ENCODE results near the gene MYRFL.

The MYRFL gene

DNA sequence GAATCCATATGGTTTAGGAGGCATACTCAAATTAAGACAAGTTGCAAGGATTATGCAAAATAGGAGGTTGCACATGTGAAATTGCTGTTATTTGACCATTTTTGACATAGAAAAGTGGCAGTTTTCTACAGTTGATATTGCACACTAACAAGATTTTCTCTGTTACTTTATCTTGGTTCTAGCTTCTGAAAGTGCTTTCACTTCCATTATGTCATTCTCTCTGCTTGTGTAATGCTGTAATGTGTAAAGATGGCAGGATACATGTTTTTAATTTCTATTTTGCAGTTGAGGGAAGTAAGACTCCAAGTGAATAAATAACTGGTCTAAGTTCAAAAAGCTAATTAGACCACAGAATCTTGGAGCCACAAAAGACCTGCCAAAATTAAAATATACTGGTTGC is 60.6 kb downstream of the MYRFL start:
- TF ChIP-seq, protein P1, sequence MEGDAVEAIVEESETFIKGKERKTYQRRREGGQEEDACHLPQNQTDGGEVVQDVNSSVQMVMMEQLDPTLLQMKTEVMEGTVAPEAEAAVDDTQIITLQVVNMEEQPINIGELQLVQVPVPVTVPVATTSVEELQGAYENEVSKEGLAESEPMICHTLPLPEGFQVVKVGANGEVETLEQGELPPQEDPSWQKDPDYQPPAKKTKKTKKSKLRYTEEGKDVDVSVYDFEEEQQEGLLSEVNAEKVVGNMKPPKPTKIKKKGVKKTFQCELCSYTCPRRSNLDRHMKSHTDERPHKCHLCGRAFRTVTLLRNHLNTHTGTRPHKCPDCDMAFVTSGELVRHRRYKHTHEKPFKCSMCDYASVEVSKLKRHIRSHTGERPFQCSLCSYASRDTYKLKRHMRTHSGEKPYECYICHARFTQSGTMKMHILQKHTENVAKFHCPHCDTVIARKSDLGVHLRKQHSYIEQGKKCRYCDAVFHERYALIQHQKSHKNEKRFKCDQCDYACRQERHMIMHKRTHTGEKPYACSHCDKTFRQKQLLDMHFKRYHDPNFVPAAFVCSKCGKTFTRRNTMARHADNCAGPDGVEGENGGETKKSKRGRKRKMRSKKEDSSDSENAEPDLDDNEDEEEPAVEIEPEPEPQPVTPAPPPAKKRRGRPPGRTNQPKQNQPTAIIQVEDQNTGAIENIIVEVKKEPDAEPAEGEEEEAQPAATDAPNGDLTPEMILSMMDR (IDR thresholded peaks at IDR 0.05; ENCODE audit: insufficient read depth, low read length, missing control alignments): no peak
- ChIA-PET CTCF (interaction anchor here (0.9 to 3.3 kb wide), 3 partner anchors 15 to 835 kb away, joined by 3 to 27 read pairs (median 4); no protein-coding TSS in a partner anchor), POLR2A (no interaction called here)
- H3K4me3 ChIP-seq (ENCODE audit: low read depth, low read length): no peak overlapping the region
- no peak for DNase-seq (ENCODE audit: low read depth, low spot score)

DNA sequence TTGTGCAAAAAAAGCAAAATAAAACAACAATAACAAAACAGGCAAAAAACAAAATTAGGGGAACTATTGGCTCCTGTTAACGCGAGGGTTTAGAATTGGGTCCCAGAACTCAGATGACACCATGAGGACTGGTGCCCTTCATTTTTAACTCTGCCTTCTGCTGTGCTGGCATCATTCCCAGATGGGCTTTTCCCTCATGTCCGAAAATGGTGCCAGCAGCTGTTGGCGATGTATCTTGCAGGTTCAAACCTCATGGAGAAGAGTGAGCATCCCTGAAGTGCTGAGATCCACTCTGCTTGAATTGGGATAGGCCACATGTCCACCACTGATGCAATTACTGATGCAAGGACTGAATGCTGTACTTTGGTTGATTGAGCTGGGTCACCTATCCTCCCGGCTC is 61.1 kb downstream of the MYRFL start:
- no peak for DNase-seq (ENCODE audit: low read depth, low spot score)
- TF ChIP-seq, protein P1 (IDR thresholded peaks at IDR 0.05; ENCODE audit: insufficient read depth, low read length, missing control alignments): no peak
- H3K4me3 ChIP-seq (ENCODE audit: low read depth, low read length): no peak overlapping the region
- CTCF ChIA-PET: interaction anchor here (0.6 to 3.3 kb wide), 2 partner anchors 9 to 14 kb away, joined by 3 to 27 read pairs; no protein-coding TSS in a partner anchor
- POLR2A ChIA-PET: no interaction called here

DNA sequence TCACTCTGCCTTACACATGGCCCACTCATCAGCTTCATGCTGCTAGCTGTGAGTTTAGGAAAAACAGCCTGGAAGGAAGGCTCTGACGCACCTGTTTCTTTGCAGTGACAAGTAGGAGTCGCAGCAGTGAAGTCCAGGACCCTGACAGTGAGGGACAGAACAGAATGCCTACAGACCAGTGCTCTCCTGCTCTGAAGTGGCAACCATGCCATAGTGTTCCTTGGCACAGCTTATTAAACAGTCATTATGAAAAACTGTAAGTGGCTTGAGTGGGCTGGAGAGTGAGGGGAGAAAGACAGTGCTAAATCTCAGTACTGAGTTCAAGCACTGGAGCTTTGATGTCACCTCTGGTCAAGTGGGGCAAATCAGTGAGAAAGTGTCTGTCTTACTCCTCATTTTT is 61.7 kb downstream of the MYRFL start:
- no peak overlapping the region for H3K4me3 ChIP-seq (ENCODE audit: low read depth, low read length)
- ChIA-PET CTCF (interaction anchor here (0.6 to 3.3 kb wide), 6 partner anchors 7 to 14 kb away, joined by 3 to 27 read pairs (median 8); no protein-coding TSS in a partner anchor), POLR2A (no interaction called here)
- no peak for DNase-seq (ENCODE audit: low read depth, low spot score)
- TF ChIP-seq, protein P1 (IDR thresholded peaks at IDR 0.05; ENCODE audit: insufficient read depth, low read length, missing control alignments): no peak

DNA sequence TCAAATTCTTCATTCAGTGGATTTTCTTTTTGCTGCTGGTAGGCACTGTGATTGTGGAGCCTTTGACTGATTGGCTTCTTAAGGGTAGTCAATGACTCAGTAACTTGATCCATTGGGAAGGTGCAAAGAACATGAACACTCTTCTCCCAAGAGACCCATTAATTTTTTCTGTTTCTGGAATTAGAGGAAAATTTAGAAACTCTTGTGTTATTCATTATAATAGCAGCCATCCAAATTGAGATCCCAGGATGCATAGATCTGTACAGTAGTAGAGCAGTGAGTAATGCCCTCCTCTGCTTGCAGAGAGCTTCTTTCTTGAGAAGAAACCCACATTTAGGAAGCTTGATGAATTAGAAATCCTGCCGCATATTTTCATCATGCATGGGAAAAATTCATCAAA is 63.9 kb downstream of the MYRFL start:
- POLR2A ChIA-PET: no interaction called here
- CTCF ChIA-PET: interaction anchor here (2.3 to 2.6 kb wide), 2 partner anchors 9 to 12 kb away, joined by 11 read pairs; no protein-coding TSS in a partner anchor
- TF ChIP-seq, protein P1 (IDR thresholded peaks at IDR 0.05; ENCODE audit: insufficient read depth, low read length, missing control alignments): no peak
- no peak for DNase-seq (ENCODE audit: low read depth, low spot score)
- no peak overlapping the region for H3K4me3 ChIP-seq (ENCODE audit: low read depth, low read length)

DNA sequence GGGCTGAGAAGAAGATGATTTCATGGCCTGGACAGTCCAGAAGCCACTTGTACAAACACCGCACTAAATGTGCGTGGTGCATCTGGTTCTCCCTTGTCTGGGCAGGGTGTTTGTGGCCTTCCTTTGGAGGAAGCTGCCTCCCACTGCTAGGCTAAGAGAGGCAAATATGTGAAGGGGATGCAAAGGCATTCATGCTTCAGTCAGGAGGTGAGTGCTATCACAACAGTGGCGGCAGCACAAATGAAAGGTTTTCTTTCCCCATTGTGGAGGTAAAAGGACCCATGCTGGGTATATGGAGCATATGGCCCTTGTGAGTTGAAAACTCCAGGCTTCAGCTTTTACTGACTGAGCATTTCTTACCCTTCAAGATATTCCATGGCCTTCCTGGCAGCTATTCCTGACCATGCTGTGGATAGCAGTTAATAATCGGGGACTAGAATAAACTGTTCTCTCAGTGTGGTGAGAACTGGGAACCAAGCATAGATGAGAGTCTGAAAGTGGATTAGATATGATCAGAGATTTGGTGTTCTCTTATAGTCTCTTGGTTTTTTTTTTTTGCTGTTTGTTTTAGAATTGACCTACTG is 69.9 kb downstream of the MYRFL start:
- ChIA-PET CTCF (interaction anchor here (0.6 to 5.9 kb wide), 3 partner anchors 8 to 656 kb away, joined by 3 to 42 read pairs (median 3); no protein-coding TSS in a partner anchor), POLR2A (no interaction called here)
- TF ChIP-seq, protein P1 (IDR thresholded peaks at IDR 0.05; ENCODE audit: insufficient read depth, low read length, missing control alignments): no peak
- DNase-seq (ENCODE audit: low read depth, low spot score): no peak
- H3K4me3 ChIP-seq (ENCODE audit: low read depth, low read length): no peak overlapping the region

DNA sequence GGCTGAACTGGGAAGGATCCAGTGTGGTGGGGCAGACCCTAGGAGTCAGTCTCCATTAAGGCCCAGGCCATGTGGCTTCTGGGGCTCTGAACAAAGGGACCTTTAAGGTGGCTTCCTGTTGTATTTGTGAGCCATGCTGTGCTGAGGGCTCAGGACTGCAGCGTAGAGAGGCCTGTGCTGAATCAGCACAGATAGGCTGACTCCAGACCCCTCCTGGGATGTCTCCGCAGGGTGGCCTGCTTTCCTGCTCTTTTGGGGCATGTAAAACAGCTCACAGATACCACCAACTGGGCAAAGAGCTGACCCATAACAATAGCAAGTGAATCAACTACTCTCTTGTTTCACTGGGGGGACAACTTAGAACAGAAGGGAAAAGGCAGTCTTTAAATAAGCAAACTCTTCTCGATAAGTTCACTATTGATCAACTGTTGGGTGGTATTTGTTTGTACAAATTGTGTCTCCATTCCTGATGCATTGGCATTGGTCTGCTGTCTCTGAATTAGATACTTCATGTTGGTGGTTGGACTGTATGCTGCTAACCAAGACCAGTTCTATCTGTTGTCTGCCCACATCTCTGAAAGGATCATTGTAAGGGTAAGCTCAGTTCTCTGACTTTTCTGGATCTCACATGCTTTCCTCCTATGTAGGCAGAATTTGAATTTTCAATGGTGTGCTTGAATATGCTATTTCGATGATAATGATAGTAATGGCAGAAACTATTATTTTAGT is 71.8 kb downstream of the MYRFL start:
- H3K4me3 ChIP-seq (ENCODE audit: low read depth, low read length): no peak overlapping the region
- DNase-seq (ENCODE audit: low read depth, low spot score): no peak
- ChIA-PET CTCF (interaction anchor here (1.0 to 1.6 kb wide), 4 partner anchors 10 to 683 kb away, joined by 3 to 6 read pairs (median 4); no protein-coding TSS in a partner anchor), POLR2A (no interaction called here)
- TF ChIP-seq, protein P1 (IDR thresholded peaks at IDR 0.05; ENCODE audit: insufficient read depth, low read length, missing control alignments): no peak

Data from AG04449 (cell line).